GM18505 (cell line): Measurements from ENCODE around the gene RPS6KA3.
"Not testable (repeated sequence)": the region's sequence is repeated elsewhere in the genome, so short reads cannot be mapped to it uniquely, and the experiment has no call there.

Source experiments
- ATAC-seq: cut with Tn5 transposase; IDR thresholded peaks from one replicate; pipeline ENCODE4 v1.9.1; 2021; ENCODE audit not compliant: unreplicated experiment
- POLR2A ChIP-seq: IDR thresholded peaks from 4 replicates; pipeline ENCODE4 v1.6.1; 2011; ENCODE audit warnings: borderline replicate concordance; ENCODE audit not compliant: insufficient read depth, insufficient read length; ENCODE audit errors: extremely low read depth

Gene RPS6KA3

GRCh38 chrX:20173856-20174255 lies 92.9 kb downstream of the RPS6KA3 start:
- TF ChIP-seq POLR2A, result no peak
- ATAC-seq, result no peak

- no peak for ATAC-seq
- TF ChIP-seq POLR2A, result no peak
Observed at GRCh38 chrX:20173313-20173712, 93.4 kb downstream of the RPS6KA3 start.

GRCh38 chrX:20171887-20172286 lies 94.8 kb downstream of the RPS6KA3 start:
- no peak for TF ChIP-seq POLR2A
- ATAC-seq, result no peak

GRCh38 chrX:20162516-20162915 lies 104.2 kb downstream of the RPS6KA3 start:
- ATAC-seq, result not testable (repeated sequence)

- no peak for TF ChIP-seq POLR2A
- ATAC-seq, result no peak
Observed at GRCh38 chrX:20159797-20160385, 106.8 kb downstream of the RPS6KA3 start.

- TF ChIP-seq POLR2A, result no peak
Observed at GRCh38 chrX:20151689-20152088, 115.0 kb downstream of the RPS6KA3 start.

GRCh38 chrX:20149326-20149725 lies 117.4 kb downstream of the RPS6KA3 start:
- ATAC-seq, result no peak
- no peak for TF ChIP-seq POLR2A

More at GRCh38 chrX:20151689-20152088, 115.0 kb downstream of the RPS6KA3 start:
- ATAC-seq, result no peak

GRCh38 chrX:20147561-20147960 lies 119.1 kb downstream of the RPS6KA3 start:
- no peak for ATAC-seq
- TF ChIP-seq POLR2A, result no peak

GRCh38 chrX:20144491-20144890 lies 122.2 kb downstream of the RPS6KA3 start:
- no peak for ATAC-seq
- TF ChIP-seq POLR2A, result no peak

GRCh38 chrX:20143561-20143960 lies 123.1 kb downstream of the RPS6KA3 start:
- no peak for ATAC-seq
- TF ChIP-seq POLR2A, result no peak

GRCh38 chrX:20143111-20143510 lies 123.6 kb downstream of the RPS6KA3 start:
- TF ChIP-seq POLR2A, result no peak
- ATAC-seq, result no peak

- peak; percentile 99 for ATAC-seq
- peak; percentile 72 for TF ChIP-seq POLR2A
Observed at GRCh38 chrX:20141281-20142220, 125.2 kb downstream of the RPS6KA3 start, which contains the start of gene EIF1AX. Gene EIF1AX (minus strand): TSS chrX:20141838. CDS start chrX:20141640, 198 bp downstream.

GRCh38 chrX:20140420-20140819 lies 126.3 kb downstream of the RPS6KA3 start:
- ATAC-seq, result no peak
- TF ChIP-seq POLR2A, result no peak

- ATAC-seq, result no peak
- no peak for TF ChIP-seq POLR2A
Observed at GRCh38 chrX:20139966-20140365, 126.7 kb downstream of the RPS6KA3 start.
